Gastrocnemius medialis (tissue), 4 donors: Measurements from ENCODE around the gene SSTR3. TPM values are rescaled to one million over a fixed set of nuclear protein-coding genes. Genes with fewer than 3 reads are reported as not detected.

Experiments
- ATAC-seq, 2 donors: fragments of 150-250 bp; one replicate each; pipeline ENCODE4 v1.9.1; 2016
- DNase-seq, 2 donors: peaks; one replicate each; pipeline ENCODE4 v3.0.0-alpha.2; 2019
- H3K27ac ChIP-seq, 4 donors: fragments of 200-600 bp; sonication (generic); 1 replicate in 1 of 4; 2 replicates in 3 of 4; pipeline ENCODE4 v1.5.1; 2016 to 2018; ENCODE audit warnings: mild to moderate bottlenecking in 2 of 4, moderate library complexity in 1 of 4
- H3K27me3 ChIP-seq, 3 donors: fragments of 200-600 bp; sonication (generic) in 2 of 3; 1 replicate in 1 of 3; 2 replicates in 2 of 3; pipeline versions ENCODE4 v1.5.1 to v1.6.0; 2016 to 2019; ENCODE audit warnings: mild to moderate bottlenecking in 1 of 3, moderate library complexity in 1 of 3
- H3K36me3 ChIP-seq, 2 donors: fragments of 200-600 bp; sonication (generic) in 1 of 2; one replicate each; pipeline ENCODE4 v1.5.1; 2017 to 2018
- H3K4me1 ChIP-seq, 2 donors: fragments of 200-600 bp; sonication (generic) in 1 of 2; one replicate each; pipeline ENCODE4 v1.5.1; 2016 to 2017; ENCODE audit warnings: mild to moderate bottlenecking in 2 of 2
- H3K4me3 ChIP-seq, 4 donors: fragments of 200-600 bp; sonication (generic) in 3 of 4; 1 replicate in 1 of 4; 2 replicates in 3 of 4; pipeline ENCODE4 v1.5.1; 2016 to 2019; ENCODE audit warnings: mild to moderate bottlenecking in 2 of 4
- H3K9me3 ChIP-seq, 3 donors: fragments of 200-600 bp; sonication (generic) in 2 of 3; 1 replicate in 1 of 3; 2 replicates in 2 of 3; pipeline ENCODE4 v1.5.1; 2016 to 2019
- CTCF ChIP-seq, 5 experiments: fragments of 450-650 bp in 3 of 5; fragments of 200-600 bp in 2 of 5; sonication (generic) in 2 of 5; IDR thresholded peaks in 4 of 5; conservative IDR thresholded peaks in 1 of 5; 1 replicate in 4 of 5; 2 replicates in 1 of 5; pipeline ENCODE4 v1.5.1; 2016 to 2019; ENCODE audit warnings: antibody characterized with exemption in 5 of 5, mild to moderate bottlenecking in 3 of 5, moderate library complexity in 3 of 5
- POLR2A ChIP-seq, 2 donors: fragments of 450-650 bp; IDR thresholded peaks; one replicate each; pipeline ENCODE4 v1.6.1; 2017; ENCODE audit warnings: antibody characterized with exemption in 2 of 2, mild to moderate bottlenecking in 2 of 2, moderate library complexity in 2 of 2
- in situ Hi-C, 4 donors: fragments of 200-750 bp; cut with MboI; loops; one replicate each; pipeline versions ENCODE4 v1.15.0 to v1.8.0; 2017; ENCODE audit warnings: low sequenced_read_pairs in 4 of 4
- intact Hi-C: fragments of 100-400 bp; cut with DNase I; formaldehyde crosslinking; loops from one replicate; pipeline ENCODE4 v1.15.1; 2023; ENCODE audit warnings: low total_unique reads
- total RNA-seq, 4 donors: library from RNA; depleted of rRNA; stranded (reverse); fragments of >200 nt; gene quantifications; one replicate each; pipeline versions ENCODE4 v1.1.0 to v1.2.3, GENCODE V29; 2016

Gene SSTR3
- total RNA-seq, 4 donors from 2014 or later = not detected

GRCh38 chr22:37211866-37212173 is 457 bp downstream of the SSTR3 start:
- H3K27ac ChIP-seq = no peak overlapping the region
- H3K4me3 ChIP-seq = no peak overlapping the region
- peaks cover 0 to 8% (median 7%) of the 10 kb centered on the region in 3 donors for H3K27me3 ChIP-seq
- ATAC-seq = no peak
- no peaks in the 10 kb centered on the region for H3K4me1 ChIP-seq
- no peak for TF ChIP-seq POLR2A (IDR thresholded peaks at IDR 0.05)
- in situ Hi-C loops (loop anchor here in 1 of 4 donors (25.0 kb wide), 1 partner anchor 125 kb away; no protein-coding TSS in a partner anchor), intact Hi-C loops (no loop called here)
- no peaks in the 10 kb centered on the region for H3K9me3 ChIP-seq
- DNase-seq = no peak
- no peaks in the 10 kb centered on the region for H3K36me3 ChIP-seq

- no peak overlapping the region for H3K4me3 ChIP-seq
- ATAC-seq (no peak), DNase-seq (no peak)
- in situ Hi-C loops (loop anchor here in 1 of 4 donors (25.0 kb wide), 1 partner anchor 124 kb away; no protein-coding TSS in a partner anchor), intact Hi-C loops (no loop called here)
- TF ChIP-seq POLR2A (IDR thresholded peaks at IDR 0.05) = no peak
- TF ChIP-seq CTCF (IDR thresholded peaks at IDR 0.05 in 4 of 5, conservative IDR thresholded peaks at IDR 0.05 in 1 of 5) = no peak
- H3K27ac ChIP-seq = no peak overlapping the region
- no peaks in the 10 kb centered on the region for H3K4me1 ChIP-seq
- H3K27me3 ChIP-seq = peaks cover 0 to 7% (median 3%) of the 10 kb centered on the region in 3 donors
- no peaks in the 10 kb centered on the region for H3K36me3 ChIP-seq
- H3K9me3 ChIP-seq = no peaks in the 10 kb centered on the region
Measured at GRCh38 chr22:37211075-37211865, 1.0 kb downstream of the SSTR3 start.

DNA sequence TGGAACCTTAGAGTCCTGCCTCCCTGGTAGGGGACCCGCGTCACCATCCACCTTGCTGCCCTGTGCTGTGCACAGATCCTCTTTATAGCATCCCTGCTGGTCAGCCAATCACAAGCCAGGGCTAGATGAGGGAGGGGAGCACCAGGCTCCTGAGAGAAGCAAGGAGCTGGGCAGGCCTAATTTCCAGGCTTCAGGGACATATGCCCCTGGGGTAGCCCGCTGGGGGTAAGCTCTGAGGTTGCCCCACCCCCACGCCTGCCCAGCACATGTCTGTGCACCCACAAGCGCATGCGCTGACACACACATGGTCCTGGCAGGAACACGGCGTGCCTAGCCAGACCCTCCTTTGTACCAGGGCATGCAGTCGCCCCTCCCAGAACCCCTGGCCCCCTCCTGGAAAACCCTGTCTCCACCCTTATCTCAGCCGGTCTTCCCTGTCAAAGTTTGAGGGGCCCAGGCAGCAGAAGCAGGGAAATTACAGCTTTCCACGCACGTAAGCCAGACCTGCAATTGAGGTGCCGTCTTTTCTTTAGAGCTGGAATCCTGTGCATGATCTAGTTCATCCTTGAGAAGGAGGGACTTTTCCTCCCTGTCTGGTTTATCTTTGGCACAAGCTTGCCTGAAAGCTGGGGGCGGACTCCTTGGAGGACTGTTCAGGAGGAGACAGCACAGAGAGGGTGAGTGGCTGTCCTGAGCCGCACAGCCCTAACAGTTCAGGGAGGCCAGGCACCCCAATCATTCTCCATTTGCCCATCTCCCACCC is 2.1 kb downstream of the SSTR3 start:
- no peaks in the 10 kb centered on the region for H3K4me1 ChIP-seq
- no peak for TF ChIP-seq POLR2A (IDR thresholded peaks at IDR 0.05)
- no peak for TF ChIP-seq CTCF (IDR thresholded peaks at IDR 0.05 in 4 of 5, conservative IDR thresholded peaks at IDR 0.05 in 1 of 5)
- DNase-seq = no peak
- no peak overlapping the region for H3K4me3 ChIP-seq
- H3K36me3 ChIP-seq = no peaks in the 10 kb centered on the region
- H3K27ac ChIP-seq = no peak overlapping the region
- in situ Hi-C loops = loop anchor here in 1 of 4 donors (25.0 kb wide), 1 partner anchor 123 kb away; no protein-coding TSS in a partner anchor
- intact Hi-C loops = no loop called here
- ATAC-seq = no peak
- H3K27me3 ChIP-seq = peaks cover 0 to 7% (median 3%) of the 10 kb centered on the region in 3 donors
- H3K9me3 ChIP-seq = no peaks in the 10 kb centered on the region

- DNase-seq = no peak
- Histone ChIP-seq H3K27me3 (peaks cover 0 to 7% (median 3%) of the 10 kb centered on the region in 3 donors), H3K4me1 (no peaks in the 10 kb centered on the region), H3K4me3 (no peak overlapping the region), H3K9me3 (no peaks in the 10 kb centered on the region), H3K27ac (no peak overlapping the region), H3K36me3 (no peaks in the 10 kb centered on the region)
- intact Hi-C loops (no loop called here), in situ Hi-C loops (loop anchor here in 1 of 4 donors (25.0 kb wide), 1 partner anchor 122 kb away; no protein-coding TSS in a partner anchor)
- TF ChIP-seq POLR2A (IDR thresholded peaks at IDR 0.05) (no peak), CTCF (IDR thresholded peaks at IDR 0.05 in 4 of 5, conservative IDR thresholded peaks at IDR 0.05 in 1 of 5) (no peak)
- no peak for ATAC-seq
Measured at GRCh38 chr22:37209140-37209845, 3.0 kb downstream of the SSTR3 start.
